Measurements from ENCODE around the gene RYR2. TPM values are rescaled to one million over a fixed set of nuclear protein-coding genes. Genes with fewer than 3 reads are reported as not detected.

The RYR2 gene
- total and polyA plus RNA-seq, 2 donors (not counting 1 experiment from before 2014, with no cell fraction given) = not detected

GRCh38 chr1:237791592-237791991 lies 749.6 kb downstream of the RYR2 start:
- Histone ChIP-seq H3K27me3 (replicated peaks in 1 of 4; ENCODE audit: control extremely low read depth in 1 of 4, control insufficient read depth in 3 of 4, insufficient read depth in 4 of 4, low read length in 3 of 4) (no peaks in the 10 kb centered on the region), H3K36me3 (replicated peaks in 1 of 2; ENCODE audit: control extremely low read depth in 1 of 2, control insufficient read depth in 1 of 2, extremely low read depth in 1 of 2, insufficient read depth in 2 of 2, low read length in 1 of 2) (no peaks in the 10 kb centered on the region), H3K4me1 (ENCODE audit: control insufficient read depth in 2 of 2, insufficient read depth in 2 of 2, low read length in 2 of 2) (no peaks in the 10 kb centered on the region), H3K27ac (ENCODE audit: low read length in 2 of 2) (no peak overlapping the region), H4K20me1 (ENCODE audit: control insufficient read depth, insufficient read depth, low read length, poor library complexity, severe bottlenecking) (no peaks in the 10 kb centered on the region), H3K79me2 (ENCODE audit: control insufficient read depth, insufficient read depth, low read length) (no peaks in the 10 kb centered on the region), H3K9ac (ENCODE audit: low read length) (no peak overlapping the region), H3K9me3 (ENCODE audit: control extremely low read depth in 1 of 3, control insufficient read depth in 2 of 3, insufficient read depth in 1 of 3, low read length in 2 of 3) (no peaks in the 10 kb centered on the region), H3K4me2 (replicated peaks; ENCODE audit: low read depth, low read length, poor library complexity, severe bottlenecking) (no peak overlapping the region), H3K4me3 (ENCODE audit: control extremely low read depth in 1 of 5, extremely low read depth in 1 of 5, insufficient read depth in 1 of 5, low read depth in 2 of 5, low read length in 4 of 5) (no peak overlapping the region), H2AFZ (ENCODE audit: insufficient read depth, low read depth, low read length, poor library complexity, severe bottlenecking) (no peak overlapping the region)
- ATAC-seq (ENCODE audit: low read depth) (no peak), DNase-seq (no peak)
- no peaks in the 10 kb centered on the region for H3K27me3 Mint-ChIP-seq
- H3K4me3 Mint-ChIP-seq = no peak overlapping the region
- H3K27ac Mint-ChIP-seq = no peak overlapping the region
- no peaks in the 10 kb centered on the region for H3K9me3 Mint-ChIP-seq (ENCODE audit: insufficient read depth)
- intact Hi-C loops (cut with micrococcal nuclease) = no loop called here
- WGBS (ENCODE audit: insufficient coverage) = no CpG with 5 or more reads among the region's 2 CpGs
- POLR2A ChIA-PET = no interaction called here
- no peaks in the 10 kb centered on the region for H3K4me1 Mint-ChIP-seq
- CTCF ChIA-PET = interaction anchor here (1.1 kb wide), 1 partner anchor 15 kb away, joined by 3 read pairs; no protein-coding TSS in a partner anchor
- TF ChIP-seq CTCF (IDR thresholded peaks at IDR 0.05) (no peak), EZH2 (IDR thresholded peaks at IDR 0.05; ENCODE audit: borderline replicate concordance, insufficient read depth, low read depth, low read length, poor library complexity, severe bottlenecking) (no peak)

DNA sequence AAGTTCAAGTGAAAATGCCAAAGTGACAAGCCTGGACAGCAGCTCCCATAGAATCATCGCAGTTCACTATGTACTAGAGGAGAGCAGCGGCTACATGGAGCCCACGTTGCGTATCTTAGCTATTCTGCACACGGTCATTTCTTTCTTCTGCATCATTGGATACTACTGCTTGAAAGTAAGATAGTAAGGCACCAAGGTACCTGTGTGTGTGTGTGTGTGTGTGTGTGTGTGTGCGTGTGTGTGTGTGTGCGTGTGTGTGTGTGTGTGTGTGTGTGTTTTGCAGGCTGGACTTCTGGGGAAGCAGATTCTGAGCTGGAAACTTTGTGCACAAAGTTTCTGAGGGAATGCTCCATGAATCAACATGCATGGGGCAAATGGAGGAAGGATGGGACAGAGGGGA lies 750.2 kb downstream of the RYR2 start:
- Mint-ChIP-seq H3K27ac (no peak overlapping the region), H3K27me3 (no peaks in the 10 kb centered on the region), H3K4me3 (no peak overlapping the region), H3K9me3 (ENCODE audit: insufficient read depth) (no peaks in the 10 kb centered on the region), H3K4me1 (no peaks in the 10 kb centered on the region)
- ChIA-PET CTCF (interaction anchor here (1.1 kb wide), 1 partner anchor 15 kb away, joined by 3 read pairs; no protein-coding TSS in a partner anchor), POLR2A (no interaction called here)
- DNase-seq (no peak), ATAC-seq (ENCODE audit: low read depth) (no peak)
- no peaks in the 10 kb centered on the region for H3K36me3 ChIP-seq (replicated peaks in 1 of 2; ENCODE audit: control extremely low read depth in 1 of 2, control insufficient read depth in 1 of 2, extremely low read depth in 1 of 2, insufficient read depth in 2 of 2, low read length in 1 of 2)
- no peak overlapping the region for H3K4me2 ChIP-seq (replicated peaks; ENCODE audit: low read depth, low read length, poor library complexity, severe bottlenecking)
- no peak overlapping the region for H2AFZ ChIP-seq (ENCODE audit: insufficient read depth, low read depth, low read length, poor library complexity, severe bottlenecking)
- H4K20me1 ChIP-seq (ENCODE audit: control insufficient read depth, insufficient read depth, low read length, poor library complexity, severe bottlenecking) = no peaks in the 10 kb centered on the region
- H3K9ac ChIP-seq (ENCODE audit: low read length) = no peak overlapping the region
- no peaks in the 10 kb centered on the region for H3K4me1 ChIP-seq (ENCODE audit: control insufficient read depth in 2 of 2, insufficient read depth in 2 of 2, low read length in 2 of 2)
- H3K27me3 ChIP-seq (replicated peaks in 1 of 4; ENCODE audit: control extremely low read depth in 1 of 4, control insufficient read depth in 3 of 4, insufficient read depth in 4 of 4, low read length in 3 of 4) = no peaks in the 10 kb centered on the region
- no peaks in the 10 kb centered on the region for H3K9me3 ChIP-seq (ENCODE audit: control extremely low read depth in 1 of 3, control insufficient read depth in 2 of 3, insufficient read depth in 1 of 3, low read length in 2 of 3)
- H3K27ac ChIP-seq (ENCODE audit: low read length in 2 of 2) = no peak overlapping the region
- intact Hi-C loops (cut with micrococcal nuclease) = no loop called here
- H3K4me3 ChIP-seq (ENCODE audit: control extremely low read depth in 1 of 5, extremely low read depth in 1 of 5, insufficient read depth in 1 of 5, low read depth in 2 of 5, low read length in 4 of 5) = no peak overlapping the region
- no peak for TF ChIP-seq CTCF (IDR thresholded peaks at IDR 0.05)
- TF ChIP-seq EZH2 (IDR thresholded peaks at IDR 0.05; ENCODE audit: borderline replicate concordance, insufficient read depth, low read depth, low read length, poor library complexity, severe bottlenecking) = no peak
- 81% methylated on average over 6 of the region's 7 CpGs for whole genome bisulfite sequencing (ENCODE audit: insufficient coverage)
- H3K79me2 ChIP-seq (ENCODE audit: control insufficient read depth, insufficient read depth, low read length) = no peaks in the 10 kb centered on the region
